Inferior parietal cortex (tissue), 1 donor: ENCODE results near the gene VENTX.

ENCODE experiments used
- DNase-seq: peaks from one replicate; pipeline ENCODE4 v3.0.0-alpha.2; 2016; ENCODE audit errors: extremely low spot score

Gene VENTX

DNA sequence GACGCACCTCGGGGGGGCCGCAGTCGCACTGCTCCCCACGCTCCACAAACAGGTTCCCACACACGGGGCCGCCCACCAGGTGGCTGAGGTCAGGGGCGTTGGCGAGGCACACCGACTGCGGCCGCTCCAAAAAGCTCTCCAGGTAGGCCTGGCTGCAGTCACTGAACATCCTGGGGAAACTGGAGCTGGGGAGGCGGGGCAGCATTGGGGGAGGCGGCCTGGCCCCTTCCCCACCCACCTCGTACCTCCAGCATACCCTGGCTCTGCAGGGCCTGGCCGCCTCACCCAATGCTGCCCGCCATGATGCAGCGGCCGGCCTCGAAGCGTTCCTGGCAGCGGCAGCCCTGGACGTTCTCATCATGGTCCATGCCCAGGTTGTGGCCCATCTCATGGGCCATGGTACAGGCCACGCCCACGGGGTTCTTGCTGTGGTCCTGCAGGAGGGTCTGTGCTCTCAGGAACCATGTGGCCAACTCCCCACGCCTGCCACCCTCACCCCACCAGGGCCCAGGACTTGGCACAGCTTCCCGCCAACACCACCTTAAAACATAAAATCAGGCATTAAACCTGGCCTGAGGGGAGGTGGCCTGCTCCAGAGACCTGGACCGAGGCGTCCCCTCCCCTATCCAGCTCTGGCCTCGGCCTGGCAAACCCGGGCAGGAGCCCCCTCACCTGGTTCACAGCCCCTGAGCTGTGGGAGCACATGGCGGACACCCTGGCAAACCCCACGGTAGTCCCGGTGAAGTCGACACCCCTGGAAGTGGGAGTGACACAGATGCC is 34.1 kb downstream of the VENTX start:
- no peak for DNase-seq

DNA sequence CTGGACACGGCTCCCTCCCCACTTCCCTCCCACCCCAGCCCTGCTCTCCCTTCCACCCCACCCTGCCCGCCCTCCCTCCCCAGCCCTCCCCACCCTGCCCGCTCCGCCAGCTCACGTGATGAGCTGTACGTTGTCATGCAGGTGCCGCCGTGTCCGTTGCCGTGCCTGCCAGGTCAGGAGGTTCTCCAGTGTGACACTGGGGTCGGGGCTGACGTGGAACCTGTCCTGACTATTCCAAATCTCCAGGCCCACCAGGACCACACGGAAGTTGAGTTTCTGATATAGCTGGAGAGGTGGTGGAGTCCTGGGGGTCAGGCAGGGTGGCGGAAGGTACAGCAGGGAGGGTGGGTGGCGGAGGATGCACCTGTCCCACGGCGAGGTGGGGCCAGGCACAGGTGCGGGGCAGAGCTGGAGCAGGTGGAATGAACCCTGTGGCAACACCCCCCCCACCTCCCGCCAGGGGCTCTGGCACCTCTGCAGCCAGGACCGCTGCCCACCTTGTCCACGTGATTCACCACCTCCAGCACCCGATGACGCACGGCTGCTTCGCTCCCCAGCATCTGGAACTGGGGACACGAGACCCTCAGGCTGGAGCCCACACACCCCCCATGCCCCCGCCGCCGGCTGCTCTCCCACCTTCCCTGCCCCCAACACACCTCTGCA is 34.8 kb downstream of the VENTX start:
- DNase-seq = no peak

DNA sequence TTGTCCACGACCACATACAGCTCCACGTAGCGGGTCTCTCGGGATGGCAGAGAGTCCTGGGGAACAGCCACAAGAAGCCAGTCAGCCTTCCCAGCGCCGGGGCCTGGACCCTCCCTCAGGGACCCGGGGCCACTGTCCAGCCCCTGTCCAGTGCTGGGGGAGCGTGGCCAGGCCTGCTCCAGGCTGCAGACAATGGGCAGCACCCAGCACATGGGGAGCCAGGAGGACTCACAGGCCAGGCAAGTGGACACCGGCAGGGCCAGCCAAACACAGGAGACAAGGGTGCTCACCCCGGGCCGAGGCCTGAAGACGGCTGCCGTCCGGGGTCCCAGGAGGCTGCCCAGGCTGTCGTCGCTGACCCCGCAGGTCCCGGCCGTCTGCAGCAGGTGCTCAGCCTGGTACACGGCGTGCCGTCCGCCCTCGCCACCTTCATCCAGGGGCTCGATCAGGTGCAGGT is 35.3 kb downstream of the VENTX start:
- DNase-seq = no peak

DNA sequence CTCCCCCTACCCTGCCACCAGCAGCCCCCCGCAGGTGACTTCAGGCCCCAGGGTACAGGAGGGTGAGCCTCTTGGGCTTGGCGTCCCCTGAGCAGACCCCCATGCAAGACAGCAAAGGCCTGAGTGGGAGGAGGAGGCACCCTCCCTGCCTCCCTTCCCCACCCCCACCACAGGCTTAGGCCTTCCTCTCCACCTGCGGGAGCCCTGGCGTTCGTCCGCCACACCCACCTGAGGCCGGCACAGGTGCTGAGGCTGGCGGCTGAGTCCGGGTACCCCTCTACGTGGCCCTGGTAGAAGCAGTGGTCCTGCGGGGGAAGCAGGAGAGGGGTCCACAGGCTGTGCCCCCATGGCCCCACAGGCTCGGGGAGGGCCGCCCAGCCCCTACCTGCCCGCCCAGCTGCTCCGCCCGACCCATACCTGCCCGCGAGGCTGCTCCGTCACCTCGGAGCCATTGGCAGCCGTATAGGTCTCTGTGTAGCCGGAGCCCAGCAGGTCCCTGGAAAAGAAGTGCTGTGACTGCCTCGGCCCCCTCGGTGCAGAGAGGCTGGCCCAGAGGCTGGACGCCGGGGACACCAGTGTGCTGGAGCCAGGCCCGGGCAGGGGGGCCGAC is 36.0 kb downstream of the VENTX start:
- DNase-seq = no peak

DNA sequence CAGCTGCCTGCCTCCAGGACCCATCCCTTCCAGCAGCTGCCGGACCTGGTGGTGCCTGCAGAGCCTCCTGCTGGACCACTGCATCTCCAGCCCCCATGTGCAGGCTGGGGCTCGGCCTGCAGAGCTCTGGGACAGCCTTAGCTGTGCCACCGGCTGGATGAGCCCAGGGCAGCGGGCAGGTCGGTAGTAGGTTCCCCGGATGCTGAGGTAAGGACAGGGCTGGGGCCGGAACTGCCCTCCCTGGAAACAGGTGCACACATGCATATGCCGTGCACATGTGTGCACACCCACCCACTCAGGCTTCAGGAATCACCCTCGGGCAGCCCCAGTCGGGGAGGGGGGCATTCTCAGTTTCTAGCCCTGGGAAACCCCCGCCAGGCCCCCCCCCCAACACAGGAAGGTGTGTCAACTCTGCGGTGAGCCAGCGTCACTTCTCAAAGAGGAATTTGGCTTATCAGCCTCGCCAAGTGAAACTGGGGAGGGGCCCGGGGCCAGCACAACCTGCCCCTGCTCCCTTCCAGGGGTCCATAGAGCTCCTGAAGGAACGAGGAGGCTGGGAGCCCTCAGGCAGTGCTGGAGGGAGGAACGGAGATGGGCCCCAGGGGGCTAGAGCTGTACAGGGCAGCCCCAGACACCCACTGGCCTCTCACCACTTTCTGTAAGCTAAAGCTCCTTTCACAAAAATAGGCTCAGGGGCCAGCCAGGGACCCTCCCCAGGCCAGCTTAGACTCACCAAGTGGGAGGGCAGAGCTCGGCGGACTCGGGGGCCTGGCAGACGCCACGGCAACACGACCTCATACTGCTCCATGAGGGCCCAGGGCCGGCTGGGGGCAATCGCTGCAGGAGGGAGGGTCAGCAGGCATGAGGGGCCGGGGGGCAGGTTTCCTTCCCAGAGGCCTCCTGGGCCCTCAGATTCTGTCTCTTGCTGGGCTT is 37.4 kb downstream of the VENTX start:
- no peak for DNase-seq

DNA sequence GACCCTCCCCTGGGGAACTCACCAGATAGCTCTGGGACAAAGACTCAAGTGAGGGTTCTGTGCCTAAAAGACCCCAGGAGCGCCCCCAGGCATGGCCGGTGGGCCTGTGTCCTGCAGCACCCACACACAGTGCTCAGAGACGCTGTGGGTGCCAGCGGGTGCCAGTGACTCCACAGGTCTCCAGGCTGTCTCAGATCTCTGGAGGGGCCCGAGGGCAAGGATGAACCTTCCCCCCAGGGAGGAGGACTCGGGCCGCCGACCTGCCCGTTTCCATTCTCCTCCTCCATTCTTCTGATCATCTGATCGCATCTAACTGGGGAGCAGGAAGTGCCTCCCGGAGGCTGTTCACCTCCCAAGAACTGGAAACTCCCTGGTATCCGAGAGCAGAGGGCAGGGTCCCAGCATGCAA is 38.0 kb downstream of the VENTX start:
- no peak for DNase-seq

DNA sequence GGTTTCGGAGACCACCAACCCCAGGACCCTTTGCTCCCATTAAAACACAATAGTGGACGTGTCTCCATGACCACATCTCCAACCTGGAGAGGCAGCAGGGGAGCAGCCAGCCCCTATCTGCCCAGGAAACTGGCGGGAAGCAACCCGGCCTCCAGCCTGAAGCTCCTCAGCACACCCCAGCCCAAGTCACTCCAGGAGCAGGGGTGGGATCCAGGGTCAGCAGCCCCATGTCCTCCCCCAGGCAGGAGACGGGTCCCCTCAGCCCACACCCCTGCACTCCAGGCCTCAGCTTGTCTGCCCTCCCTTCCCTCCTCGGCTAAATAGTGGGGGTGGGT is 38.4 kb downstream of the VENTX start:
- DNase-seq = no peak

DNA sequence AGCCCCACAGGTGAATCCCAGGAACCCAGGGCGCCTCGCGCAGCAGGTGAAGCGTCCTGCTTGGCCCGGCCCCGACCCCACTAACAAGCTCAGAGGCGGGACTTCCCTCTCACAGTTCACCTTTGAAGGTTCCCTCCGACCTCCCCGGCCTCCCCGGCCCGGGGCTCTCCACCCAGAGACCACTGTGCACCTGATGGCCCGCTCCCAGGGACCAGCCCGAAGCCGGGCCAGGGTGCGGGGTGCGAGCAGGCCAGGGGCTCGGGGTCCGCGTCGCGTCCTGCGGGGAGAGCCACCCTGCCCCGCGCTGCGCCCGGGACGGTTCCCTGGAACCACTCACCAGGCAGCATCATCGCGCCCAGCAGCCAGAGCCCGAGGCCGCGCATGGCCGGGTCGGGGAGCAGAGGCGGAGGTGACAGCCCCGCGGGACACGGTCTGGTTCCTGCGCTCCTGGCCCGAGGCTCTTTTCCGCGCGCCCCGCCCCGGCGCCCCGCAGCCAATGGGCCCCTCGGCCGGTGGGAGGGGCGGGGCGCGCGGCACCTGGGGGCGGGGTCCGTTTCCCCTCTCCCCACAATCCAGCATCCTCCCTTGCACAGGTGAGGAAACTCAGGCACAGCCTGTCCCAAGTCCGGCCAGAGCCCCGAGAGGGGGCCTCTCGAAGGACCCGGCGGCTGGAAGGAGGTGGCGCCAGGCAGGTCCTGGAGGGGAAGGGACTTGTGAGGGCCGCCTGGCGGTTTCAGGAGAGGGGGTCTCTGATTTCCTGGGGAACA is 39.0 kb downstream of the VENTX start, which contains the start of gene ADAM8:
TSS of gene ADAM8 (minus strand) at position 434 of the 767 bp plus-strand sequence. CDS start at position 383, 51 bp downstream.
- no peak for DNase-seq

DNA sequence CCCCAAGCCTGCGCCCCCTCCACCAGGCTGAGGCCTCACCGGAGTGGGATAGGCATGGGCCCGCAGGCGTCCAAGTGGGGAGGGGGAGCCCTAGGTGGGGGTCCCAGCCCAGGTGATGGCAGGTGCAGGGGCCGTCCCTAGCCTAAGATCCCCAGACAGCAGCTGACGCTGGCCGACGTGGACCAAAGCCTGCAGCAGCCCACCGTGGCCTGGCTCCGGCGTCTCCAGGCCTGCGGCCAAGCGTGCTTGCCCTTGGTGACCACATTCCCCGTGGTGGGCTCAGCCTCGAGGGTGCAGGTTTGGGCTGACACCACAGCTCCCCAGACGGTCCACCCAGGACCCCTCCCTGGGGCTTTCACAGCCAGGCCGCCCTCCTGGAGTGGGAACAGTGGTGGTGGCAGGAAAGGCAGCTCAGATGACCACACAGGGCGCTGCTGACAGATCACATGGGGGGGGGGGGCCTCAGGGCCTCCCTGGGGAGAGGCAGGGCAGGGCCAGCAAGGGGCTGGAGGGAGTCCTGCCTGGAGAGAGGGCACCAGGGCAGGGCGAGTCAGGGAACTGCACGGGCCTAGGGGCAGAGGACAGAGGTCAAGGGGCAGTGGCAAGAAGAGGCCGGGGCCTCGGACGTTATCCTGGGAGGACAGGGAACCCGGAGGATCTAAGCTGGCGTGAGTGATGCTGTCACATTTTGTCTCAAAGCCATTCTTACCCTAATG is 39.8 kb downstream of the VENTX start:
- no peak for DNase-seq

DNA sequence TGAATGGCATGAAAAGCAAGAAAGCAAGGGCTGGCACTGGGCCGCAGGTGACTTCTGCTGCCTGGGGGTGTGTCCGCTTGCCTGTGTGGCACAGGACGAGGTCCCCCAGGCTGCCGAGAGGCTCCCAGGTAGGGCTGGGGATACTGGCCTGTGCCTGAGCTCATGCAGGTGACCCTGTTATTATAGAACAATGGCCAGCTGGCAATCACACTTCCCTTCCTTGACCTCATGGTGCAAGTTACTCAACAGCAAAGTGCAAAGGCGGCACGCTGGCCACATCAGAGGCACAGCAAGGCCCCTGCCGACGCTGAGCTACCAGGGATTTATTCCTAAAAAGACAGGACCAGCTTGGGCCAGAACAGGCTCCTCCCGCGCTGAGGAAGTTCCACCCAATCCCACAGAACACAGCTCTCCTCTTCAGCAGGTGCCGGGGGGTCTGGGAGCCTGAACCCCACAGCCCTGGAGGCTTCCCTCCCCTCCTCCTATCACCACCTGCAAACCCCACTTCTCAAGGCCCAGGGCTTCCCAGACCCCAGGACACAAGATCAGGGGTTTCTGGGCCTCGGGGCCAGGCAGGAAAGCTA is 40.4 kb downstream of the VENTX start:
- no peak for DNase-seq

DNA sequence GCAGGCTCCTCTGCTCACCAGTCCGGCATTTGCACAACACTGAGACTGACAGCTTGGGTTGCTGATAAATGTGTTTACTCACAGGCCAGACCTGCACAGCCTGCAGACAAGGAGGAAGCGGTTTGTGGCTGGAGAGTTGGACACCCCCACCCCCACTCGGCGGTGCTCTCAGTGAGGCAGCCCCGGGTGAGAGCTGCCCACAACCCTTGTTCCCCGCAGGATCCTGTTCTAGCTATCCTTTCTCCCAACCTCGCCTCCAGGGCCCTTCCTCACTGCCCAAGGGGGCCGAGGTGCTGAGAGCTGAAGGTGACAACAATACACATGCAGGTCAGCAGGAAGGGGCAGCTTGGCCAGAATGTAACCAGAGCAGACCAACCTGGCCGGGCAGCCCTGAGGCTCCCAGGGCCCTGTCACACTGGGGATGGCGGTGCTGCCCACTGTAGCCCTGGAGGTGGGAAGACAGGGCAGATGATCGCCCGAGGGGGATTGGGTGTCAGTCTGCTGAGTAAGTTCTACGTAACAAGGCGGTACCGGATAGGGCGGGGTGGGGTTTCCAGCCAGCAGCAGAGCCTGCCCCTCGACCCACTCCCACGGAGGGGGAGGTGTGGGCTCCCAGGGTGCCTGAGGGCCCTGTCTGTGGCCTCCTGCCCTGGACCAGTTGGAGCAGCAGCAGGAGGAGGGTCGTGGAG is 41.1 kb downstream of the VENTX start:
- no peak for DNase-seq

DNA sequence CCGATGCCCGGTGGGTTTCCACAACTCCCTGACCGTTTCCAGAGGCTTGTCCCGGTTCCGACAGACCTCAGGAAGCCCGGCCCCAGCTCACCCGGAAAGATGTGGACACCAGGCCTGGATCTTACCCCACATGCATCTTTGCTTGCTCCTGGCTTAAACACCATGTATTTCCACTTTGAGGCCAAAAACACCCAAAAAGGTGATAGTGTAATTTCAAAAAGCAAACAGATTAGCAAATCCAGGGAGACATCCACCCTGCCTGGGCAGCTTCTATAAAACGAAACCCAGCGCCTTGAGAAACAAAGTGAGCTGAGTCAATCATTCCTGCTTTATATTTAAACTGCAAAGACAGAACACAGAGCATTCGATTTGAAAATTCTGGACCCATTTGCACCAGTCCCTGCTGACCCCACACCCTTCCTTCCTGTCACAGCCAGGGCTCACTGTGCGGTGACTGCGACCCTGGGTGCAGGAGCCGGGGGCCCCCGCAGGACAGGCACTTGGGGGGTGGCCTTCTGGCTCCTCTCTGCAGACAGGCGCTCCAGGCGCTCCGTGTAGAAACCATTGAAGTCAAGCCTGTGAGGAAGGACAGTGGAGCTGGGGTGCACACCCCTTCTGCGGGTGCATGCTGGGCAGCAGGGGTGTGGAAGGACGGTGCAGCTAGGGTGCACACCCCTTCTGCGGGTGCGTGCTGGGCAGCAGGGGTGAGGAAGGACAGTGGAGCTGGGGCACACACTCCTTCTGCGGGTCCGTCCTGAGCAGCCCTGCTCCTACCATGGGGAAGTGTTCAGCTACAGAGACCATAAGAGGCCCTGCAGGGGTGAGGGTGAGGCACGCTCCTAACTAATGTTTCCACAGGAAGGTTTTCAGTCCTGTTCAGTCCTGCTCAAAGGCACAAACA is 41.9 kb downstream of the VENTX start:
- DNase-seq = no peak

DNA sequence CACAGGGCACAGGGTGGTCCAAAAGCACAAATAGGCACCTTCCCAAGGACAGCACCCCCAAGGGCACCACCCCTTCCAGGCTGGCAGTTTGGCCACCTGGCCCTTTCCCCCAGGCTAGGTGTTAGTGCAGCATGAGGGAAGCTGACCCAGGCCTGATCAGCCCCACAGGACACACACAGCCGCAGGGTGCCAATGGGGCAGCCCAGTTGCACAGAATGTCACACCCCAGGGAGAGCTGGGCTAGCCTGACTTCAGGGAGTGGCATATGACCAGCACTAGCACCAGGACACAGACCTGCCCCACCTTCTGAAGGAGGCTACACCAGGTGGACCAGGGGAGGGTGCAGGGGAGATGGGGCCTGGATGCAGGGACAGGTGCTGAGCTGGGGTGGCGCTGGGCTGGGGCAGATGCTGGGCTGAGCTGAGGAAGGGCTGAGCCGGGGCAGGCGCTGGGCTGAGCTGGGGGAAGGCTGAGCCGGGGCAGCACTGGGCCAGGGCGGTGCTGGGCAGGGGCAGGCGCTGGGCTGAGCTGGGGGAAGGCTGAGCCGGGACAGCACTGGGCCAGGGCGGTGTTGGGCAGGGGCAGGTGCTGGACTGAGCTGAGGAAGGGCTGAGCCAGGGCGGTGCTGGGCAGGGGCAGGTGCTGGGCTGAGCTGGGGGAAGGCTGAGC is 42.9 kb downstream of the VENTX start:
- DNase-seq = no peak

DNA sequence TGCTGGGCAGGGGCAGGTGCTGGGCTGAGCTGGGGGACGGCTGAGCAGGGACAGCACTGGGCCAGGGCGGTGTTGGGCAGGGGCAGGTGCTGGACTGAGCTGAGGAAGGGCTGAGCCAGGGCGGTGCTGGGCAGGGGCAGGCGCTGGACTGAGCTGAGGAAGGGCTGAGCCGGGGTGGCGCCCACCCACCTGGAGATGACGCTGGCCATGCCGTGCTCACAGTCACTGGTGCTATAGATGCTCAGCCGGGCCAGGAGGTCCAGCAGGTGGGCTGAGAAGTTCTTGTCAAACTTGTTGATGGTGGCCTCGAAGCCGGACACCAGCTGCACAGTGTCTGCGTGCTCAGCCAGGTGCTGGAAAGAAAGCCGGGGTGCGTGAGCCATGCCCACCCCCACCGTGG is 43.4 kb downstream of the VENTX start:
- no peak for DNase-seq

DNA sequence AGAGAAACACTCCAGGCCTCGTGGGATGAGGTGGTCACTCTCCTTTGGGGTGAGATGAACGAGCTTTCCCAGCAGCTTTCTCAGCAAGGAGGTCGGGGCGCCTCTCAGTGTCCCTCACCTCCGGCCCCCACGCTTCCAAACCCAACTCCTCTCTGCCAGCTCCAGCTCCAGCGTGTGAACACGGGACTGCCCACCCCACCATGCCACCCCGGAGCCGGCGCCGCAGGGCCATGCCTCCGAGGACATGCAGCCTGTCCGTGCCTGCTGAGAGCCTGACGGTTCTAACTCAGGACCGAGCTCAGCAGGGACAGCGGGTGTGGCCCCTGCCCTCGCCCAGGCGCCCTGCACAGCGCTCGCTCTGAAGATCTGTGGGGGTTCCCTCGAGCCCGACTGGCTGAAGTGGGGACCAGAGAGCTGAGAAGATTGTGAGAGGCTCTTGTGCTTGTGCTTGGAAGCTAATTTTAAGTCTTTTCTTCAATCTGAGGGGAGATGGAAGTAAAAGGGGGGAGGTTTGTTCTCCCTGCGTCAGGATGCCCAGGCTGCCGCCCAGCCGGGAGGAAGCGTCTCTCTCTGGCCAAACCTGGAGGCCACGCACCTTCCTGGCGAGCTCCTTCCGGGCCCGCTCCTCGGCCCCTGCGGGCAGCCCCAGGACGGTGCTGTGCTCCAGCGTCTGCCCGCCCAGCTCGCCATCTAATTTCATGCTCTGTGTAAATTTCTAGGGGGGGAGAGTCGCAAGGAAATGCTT is 44.1 kb downstream of the VENTX start:
- DNase-seq = no peak

DNA sequence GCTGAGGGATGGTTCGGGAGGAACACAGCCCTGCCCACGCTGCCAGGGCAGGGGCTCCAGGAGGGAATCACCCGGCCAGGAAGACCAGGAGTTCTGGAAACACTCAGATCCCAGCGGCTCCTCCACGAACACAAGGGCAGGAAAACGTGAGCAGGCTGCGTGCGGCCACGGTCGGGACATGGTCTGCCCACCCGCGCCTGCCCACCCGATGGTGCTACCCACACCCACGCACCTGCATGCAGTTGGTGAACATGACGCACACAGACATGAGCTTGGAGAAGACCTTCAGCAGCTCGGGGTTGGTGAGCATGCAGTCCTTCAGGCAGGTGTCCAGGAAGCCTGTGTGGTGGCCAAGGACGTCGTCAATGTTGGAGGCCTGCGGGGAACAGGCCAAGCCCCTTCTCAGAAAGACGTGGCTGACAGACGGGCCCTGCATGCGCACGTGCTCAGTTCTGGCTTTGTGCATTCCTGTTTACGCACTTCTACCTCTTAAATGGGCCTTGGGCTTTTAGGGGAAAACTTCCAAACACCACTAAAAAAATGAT is 45.3 kb downstream of the VENTX start:
- DNase-seq = no peak

DNA sequence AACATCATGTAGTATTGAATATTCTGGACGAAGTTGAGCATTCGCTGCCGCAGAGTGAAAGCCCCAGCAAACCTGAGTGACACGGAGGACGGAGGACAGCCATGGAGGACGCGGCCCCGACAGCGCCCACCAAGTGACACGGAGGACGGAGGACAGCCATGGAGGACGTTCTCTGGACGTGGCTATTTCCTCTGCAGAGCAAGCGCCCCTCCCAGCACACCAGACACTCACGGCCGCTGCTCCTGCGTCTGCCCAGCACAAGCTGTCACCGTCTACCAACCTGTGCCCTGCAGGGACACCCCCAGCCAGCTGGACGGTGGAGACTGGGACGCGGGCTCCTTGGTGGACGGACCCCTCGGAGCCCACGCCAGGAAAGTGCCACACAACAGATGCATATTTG is 46.3 kb downstream of the VENTX start:
- no peak for DNase-seq
